ENCODE results near the gene MED10.

Gene MED10

DNA sequence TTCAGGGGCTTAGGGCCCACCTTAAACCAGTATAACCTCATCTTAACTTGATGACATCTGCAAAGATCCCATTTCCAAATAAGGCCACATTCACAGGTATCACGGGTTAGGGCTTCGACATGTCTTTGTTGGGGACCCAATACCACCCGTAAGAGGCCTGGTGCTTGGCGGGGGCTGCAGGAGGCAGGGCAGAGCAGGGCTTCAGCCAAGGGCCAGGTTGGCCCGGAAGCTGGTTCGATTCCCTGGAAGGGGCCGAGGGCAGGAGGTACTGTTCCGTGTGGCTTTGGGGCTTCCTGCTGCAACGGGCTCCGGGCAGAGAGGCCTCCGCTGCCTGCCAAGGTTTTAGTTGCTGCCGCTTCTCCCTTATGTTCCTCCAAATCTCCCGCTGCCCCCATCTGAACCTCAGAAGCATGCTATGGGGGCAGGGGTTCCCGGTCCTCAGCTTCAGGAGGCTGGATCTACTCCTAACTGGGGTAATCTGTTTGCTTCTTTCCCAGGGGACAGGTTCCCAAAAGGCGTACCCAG is 29.8 kb downstream of the MED10 start:
- no peak for DNase-seq

GRCh38 chr5:6347673-6348072 is 30.7 kb downstream of the MED10 start:
- no peak for DNase-seq

DNA sequence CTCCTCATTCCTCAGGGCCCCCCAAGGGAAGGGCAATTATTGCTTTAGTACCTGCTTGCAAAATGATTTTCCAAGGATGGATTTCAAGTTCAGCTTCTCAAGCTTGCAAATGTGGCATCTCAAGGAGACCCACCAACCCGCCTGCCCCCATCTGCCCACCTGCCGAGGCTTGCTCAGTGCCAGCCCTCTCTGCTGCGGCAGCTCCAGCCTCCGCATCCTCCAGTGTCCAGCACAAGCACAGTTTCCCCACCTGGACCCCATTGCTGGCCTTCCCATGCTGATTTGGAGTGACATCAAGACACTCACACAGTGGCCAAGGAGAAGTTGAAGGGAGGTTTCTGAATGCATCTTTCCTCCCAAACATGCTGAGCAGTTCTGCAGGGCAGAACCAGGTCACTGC is 31.2 kb downstream of the MED10 start:
- no peak for DNase-seq

- DNase-seq: no peak
Measured at GRCh38 chr5:6344593-6344989, 33.8 kb downstream of the MED10 start.

DNA sequence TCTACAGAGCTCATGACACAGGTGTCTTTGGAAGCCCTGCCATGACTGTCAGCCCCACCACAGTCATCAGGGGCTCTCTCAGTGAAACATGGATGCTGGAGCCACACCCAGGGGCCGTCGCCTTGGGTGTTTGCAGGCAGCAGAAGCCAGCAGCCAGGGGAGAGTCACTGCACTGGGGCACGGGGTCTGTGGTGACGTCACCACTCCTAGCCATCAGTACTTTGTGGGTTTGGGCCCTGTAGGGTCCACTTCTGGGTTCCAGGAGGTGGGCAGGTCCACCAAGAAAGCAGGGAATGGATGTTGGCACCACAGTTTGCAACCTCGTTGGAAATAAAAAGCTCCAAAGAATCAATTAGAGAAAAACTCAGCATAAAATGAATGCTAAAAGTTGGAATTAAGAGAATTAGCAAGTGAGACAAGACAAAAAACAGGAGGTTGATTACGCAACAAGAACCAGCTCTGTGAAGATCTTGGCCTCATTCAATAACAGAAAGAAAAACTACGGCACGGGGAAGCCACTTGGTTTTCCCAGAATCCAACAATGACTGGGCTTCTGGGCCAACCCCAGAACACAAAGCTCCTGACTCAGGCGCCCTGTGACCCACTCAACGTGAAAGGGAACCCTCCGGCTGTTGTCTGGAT is 34.3 kb downstream of the MED10 start:
- no peak for DNase-seq

- peak; percentile 83 for DNase-seq
Measured at GRCh38 chr5:6342689-6343315, 35.5 kb downstream of the MED10 start.

DNA sequence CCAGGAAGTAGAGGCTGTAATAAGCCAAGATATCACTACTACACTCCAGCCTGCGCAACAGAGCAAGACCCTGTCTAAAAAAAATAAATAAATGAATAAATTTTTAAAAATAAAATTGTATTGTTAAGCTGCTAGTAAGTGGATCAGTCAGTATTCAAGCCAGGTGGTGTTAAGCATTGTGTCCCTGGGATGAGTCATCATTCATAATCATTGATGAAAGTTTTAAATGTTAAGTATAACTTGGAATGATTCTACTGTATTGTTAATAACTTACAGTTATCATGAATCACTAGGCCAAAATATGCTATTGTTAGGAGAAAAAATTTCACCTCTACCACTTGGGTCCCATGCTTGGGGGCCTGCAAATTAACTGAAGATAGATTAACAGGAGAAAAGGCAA is 38.2 kb downstream of the MED10 start:
- no peak for DNase-seq

- DNase-seq: no peak
Measured at GRCh38 chr5:6338871-6339270, 39.5 kb downstream of the MED10 start.

- DNase-seq: no peak
Measured at GRCh38 chr5:6338135-6338534, 40.2 kb downstream of the MED10 start.

DNA sequence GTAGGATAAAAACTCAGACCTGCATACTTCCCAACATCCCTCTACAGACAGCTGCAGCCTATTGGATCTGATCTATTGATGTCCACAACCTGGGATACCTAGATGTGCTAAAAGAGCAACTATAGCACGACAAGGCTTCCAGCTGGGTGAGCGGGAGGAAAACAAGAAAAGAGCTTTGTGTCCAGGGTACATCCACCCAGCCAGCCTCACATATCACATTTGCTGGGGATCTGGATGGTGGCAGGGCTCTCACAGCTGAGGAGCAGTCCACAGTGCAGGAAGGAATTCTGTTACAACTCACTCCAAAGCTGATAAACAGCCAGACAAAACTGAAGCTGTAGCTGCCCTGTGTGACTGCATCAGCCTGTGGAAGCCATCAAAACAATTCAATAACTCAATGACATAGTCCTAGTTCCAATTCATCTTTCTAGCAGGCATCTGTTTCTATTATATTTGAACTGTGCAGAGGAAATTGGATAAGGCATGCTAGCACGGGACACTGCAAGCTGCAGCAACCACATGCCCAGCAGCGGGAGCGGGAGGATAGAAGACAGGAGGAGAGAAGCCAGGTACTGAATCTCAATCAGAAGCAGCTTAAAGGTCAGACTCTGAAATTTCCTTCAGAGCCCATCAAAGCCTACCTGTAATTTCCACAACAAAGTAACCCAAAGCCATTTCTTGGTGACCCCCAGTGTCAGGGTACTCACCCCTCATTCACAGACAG is 45.0 kb downstream of the MED10 start:
- no peak for DNase-seq

DNA sequence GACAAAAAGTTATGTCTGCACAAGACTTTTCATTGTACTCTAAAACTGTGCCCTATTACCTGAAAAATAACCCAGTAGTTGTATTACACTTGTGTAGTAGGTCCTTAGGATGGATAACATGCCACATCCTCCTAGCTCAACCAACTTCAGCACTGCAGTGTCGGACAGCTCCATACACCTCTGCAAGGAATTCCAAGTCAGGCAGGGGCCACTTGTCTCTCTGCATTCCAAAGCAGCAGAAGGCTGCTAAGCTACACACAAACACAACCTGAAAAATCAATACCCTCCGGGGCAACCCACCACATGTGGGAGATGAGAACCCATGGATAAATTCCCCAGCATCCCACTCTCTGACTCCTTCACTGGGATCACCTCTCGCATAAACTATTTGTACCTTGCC is 50.2 kb downstream of the MED10 start:
- DNase-seq: no peak

DNA sequence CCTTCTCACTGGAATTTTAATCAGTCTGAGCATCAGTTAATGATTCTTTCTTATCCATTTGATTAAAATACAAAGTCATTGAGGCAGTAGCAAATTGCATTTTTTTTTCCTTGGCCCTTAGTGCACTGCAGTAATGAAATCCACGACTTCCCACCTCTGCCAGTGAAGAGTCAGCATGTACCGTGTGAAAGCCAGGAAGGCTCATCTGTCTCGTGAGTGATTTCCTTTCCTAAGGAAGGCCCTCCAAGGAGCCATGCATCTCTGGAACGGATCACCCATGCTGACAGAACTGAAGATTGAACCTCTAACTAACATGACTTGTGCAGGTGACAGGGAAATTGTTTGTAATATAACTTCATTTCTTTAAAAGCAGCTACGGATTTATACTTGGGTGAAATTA is 51.6 kb downstream of the MED10 start:
- no peak for DNase-seq

DNA sequence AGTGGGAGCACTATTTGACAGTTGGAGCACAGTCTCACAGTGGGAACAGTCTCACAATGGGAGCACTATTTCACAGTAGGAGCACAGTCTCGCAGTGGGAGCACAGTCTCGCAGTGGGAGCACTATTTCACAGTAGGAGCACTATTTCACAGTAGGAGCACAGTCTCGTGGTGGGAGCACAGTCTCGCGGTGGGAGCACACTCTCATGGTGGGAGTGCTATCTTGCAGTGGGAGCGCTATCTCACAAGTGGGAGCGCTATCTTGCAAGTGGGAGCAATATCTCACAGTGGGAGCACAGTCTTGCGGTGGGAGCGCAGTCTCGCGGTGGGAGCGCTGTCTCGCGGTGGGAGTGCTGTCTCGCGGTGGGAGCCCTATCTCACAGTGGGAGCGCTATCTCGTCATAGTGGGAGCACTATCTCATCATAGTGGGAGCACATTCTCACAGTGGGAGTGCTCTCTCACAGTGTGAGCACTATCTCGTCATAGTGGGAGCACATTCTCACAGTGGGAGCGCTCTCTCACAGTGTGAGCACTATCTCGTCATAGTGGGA is 56.1 kb downstream of the MED10 start:
- DNase-seq: no peak

Data from NCI-H510A (cell line).